ENCODE measurements around the gene EPRS1.
"Not testable (repeated sequence)": the region's sequence is repeated elsewhere in the genome, so short reads cannot be mapped to it uniquely, and the experiment has no call there.

EPRS1 gene

DNA sequence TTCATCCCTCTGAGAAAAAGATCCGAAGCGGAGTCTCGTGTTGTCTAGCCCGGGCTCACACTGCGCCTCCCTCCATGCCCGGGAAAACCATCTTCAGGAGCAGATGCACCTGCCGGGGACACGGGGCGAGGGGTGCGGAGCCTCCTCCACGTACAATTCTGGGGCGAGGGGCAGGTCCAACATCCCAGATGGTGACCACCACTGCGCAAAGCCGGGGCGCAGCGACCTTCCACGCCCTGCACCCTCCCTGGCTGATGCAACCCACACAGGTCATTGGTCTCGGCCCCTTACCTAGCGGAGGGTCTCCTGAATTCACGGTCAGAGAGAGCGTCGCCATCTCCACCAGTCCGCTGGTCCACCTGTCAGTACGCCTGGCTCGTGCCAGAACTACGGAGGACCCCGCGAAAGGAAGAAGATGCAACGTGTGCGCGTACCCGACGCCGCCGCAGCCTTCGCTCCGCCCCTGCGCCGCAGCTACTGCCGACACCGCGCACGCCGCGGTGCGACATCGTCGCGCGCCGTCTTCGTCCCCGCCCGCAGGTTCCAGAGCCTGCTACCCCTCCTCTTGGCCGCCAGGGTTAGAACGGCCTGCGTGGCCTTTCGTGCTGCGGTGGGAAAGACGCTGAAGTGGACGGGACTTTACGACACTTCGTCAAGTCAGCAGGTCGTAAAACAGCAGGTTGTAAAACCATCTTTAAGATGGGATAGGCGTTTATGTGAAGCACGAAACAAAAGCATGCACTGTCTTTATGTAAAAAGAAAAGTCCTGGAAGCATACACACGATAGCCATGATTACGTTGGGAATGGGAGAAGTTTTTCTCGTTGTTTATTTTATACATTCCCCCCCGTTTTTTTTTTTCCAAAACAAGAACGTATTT lies at the start of gene EPRS1:
EPRS1 (minus strand) TSS at position 454 of the 879 bp plus-strand sequence; CDS start at position 337, 117 bp downstream.
- peak; percentile 98 for DNase-seq

DNA sequence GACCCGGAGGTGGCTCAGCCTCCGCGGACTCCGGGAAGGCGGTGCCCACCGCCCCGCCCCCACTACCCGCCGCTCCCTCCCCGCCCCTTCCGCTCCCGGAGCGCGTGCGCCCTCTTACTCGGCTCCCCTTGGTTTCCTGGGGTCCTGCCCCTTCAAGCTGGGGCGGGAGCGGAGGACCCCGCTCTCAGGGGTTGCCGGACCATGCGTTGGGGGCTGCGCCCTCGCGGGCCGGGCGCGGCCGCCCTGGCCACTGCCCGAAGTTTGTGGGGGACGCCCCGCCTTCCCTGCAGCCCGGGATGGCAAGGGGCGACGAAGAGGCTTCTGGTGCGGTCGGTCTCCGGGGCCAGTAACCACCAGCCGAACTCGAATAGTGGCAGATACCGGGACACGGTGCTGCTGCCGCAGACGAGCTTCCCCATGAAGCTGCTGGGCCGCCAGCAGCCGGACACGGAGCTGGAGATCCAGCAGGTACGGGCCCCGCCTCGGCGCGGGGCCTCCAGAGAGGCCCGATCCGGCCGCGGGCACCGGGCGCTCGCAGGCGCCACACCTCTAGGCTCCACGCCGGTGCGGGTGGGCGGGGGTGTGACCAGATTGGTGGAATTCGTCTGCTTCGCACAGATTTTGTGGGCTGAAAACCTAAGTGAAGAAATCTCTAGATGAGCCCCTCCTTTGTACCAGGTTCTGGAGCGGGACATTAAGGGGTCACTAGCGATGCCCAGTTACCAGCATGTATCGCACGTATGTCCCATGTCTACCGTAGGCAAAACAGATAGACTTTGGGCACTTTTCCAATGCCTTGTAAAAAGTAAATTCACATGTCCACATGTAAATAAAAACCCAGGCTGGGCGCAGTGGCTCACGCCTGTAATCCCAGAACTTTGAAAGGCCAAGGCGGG lies 48.0 kb upstream of the EPRS1 start, which contains the start of gene IARS2:
IARS2 (plus strand) TSS at position 117 of the 896 bp plus-strand sequence; CDS start at position 202, 85 bp downstream.
- peak; percentile 91 for DNase-seq

DNA sequence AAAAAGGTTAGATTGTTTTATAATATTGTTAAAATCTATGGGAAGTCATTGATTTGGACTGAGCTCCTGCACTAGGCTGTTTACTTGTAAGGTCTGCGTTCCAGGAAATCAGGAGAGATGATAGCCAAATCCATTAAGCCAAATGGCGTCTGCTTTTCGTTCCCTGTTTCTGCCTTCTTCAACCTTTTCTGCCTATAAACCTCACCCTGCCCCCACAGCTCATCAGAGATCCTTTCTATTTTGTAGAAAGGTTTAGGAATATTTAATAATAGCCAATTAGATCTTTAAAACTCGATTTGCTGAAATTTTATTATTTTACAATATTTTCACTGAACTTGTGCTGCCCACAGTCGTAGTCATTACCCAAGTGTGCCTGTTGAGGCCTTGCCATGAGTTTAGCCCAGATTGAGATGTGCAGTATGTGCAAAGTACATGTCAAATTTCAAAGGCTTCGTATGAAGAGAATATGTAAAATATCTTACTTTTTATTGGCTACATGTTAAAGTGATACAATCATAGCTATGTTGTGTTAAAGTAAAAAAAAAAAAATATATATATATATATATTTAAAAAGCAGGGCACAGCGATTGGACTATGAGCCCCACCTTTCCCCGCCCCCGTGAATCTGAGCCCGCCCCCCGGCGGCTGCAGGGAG lies 47.2 kb upstream of the EPRS1 start:
- DNase-seq = no peak

DNA sequence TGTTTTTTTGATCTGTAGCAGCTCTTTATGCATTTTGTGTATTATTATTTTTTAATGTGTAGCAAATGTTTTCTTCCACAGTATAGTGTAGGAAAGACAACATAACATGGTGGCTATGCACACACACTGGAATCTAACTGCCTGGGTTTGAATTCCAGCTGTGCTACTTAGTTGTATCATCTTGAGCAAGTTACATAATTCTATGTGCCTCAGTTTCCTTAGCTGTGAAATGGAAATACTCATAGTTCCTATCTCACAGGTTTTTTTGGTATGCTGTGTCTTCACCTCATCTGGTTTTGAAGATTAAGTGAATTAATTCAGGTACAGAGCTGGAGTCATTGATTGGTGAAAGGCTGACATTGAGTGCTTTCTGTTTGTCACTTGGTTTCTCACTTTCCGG lies 46.4 kb upstream of the EPRS1 start:
- no peak for DNase-seq

DNA sequence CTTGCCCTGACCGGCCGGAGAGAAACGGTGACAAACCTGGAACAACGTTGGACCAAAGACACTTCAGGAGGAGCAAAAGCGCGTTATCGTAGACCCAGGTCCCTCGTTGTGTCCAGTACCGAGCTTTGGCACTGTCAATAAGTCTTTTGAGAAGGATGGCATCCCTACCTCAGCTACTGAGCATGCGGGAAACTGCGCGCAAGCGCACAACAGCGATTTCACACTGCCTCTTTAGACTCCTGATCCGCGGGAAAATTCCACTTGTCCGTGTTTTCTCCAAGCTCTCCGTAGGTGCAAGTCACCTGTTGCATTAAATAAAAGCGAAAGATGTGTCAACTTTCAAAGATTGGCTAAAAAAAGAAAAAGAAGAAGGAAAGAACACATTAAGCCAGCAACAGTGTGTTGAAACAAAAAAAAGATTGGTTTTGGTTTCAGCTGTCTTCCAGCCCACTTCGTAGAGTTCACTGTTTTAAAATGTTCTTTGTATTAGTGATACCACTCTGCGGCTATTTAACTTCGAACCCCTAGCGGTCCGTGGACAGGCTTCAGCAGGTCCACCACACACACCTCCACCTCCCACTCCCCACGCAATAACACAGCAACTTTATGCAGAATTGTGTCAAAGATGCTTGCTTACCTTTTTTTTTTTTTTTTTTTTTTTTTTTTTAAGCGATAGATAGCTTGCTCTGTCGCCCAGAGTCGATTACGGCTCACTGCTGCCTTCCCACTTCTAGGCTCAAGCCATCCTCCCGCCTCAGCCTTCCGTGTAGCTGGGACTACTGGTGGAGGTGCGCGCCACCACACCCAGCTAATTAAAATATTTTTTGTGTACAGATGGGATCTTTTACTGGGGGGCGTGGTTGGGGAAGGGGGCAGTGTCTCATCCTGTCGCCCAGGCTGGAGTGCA lies 43.6 kb upstream of the EPRS1 start, which contains the start of gene BPNT1:
BPNT1 (minus strand) TSS at position 139 of the 907 bp plus-strand sequence. CDS start 9,942 bp downstream, outside the sequence.
- DNase-seq = peak; percentile 97

DNA sequence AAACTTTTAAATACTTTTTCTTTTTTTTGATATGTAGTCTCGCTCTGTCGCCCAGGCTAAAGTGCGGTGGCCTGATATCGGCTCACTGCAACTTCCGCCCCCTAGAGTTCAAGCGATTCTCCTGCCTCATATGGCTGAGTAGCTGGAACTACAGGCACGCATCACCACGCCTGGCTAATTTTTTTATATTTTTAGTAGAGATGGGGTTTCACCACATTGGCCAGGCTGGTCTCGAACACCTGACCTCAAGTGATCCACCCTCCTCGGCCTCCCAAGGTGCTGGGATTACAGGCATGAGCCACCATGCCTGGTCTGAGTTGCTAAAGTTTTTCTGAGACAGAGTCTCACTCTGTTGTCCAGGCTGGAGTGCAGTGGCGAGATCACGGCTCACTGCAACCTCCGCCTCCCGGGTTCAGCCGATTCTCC lies 40.0 kb upstream of the EPRS1 start:
- not testable (repeated sequence) for DNase-seq

DNA sequence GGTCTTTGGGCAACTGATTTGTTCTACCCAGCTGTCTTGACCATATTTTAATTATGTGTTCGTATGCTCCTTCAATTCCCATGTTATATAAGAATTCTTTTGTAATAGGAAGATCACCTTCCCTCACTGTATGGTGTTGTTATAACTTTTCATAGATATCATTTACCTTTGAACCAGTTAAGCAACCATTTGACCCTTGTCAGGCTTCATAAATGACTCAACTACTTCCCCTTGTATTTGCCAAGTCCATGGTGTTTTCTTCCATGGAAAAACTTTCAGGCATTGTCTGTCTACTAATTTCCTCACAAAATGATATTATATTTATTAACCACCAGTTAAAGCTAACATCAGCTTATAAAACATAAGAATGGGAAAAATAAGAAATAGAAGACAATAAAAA lies 38.2 kb upstream of the EPRS1 start:
- peak; percentile 7 for DNase-seq

DNA sequence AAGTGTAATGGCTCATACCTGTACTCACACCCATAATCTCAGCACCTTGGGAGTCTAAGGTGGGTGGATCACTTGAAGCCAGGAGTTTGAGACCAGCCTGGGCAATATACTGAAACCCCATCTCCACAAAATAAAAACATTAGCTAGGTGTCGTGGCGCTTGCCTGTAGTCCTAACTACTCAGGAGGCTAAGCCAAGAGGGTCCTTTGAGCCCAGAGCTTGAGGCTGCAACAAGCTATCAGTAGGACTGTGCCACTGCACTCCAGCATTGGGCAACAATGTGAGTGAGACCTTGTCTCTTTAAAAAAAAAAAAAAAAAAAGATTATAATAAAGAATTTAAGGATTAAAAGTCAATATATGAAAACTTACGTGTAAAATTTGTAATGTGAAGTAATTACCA lies 31.6 kb upstream of the EPRS1 start:
- no peak for DNase-seq

DNA sequence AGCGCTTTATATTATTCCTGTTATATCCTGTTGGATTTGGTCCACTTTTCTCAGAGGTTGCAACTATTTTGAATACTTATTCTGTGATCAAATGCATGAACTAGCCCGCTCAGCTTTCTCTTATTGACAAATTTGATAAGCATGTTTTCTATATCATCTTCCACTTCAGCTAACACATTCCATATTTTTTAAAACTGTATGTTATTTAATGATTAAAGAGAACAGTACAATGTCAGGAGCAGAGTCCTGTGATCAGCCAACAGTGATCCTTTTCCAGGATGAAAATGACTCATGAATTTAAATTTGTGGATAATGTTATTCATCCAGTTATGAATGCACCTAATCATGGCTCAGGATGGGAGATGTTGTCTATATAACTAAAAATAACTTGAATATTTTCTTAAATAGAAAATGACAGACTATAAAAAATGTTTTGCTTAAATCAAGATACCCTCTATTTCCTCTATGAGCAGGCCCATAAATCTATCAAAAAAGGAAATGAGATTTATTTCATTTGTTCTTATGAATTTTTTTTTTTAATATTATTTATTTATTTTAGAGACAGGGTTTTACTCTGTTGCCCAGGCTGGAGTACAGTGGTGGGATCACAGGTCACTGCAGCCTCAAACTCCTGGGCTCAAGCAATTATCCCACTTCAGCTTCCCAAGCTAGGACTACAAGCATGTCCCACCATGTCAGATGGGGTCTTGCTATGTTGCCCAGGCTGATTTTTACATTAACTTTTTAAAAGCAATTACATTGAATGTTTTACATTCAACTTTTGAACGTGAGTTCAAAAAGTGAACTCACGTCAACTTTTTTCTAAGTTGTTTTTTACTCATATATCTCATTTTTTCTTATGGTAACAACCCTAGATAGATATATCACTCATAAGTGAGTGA lies 30.8 kb upstream of the EPRS1 start:
- no peak for DNase-seq

DNA sequence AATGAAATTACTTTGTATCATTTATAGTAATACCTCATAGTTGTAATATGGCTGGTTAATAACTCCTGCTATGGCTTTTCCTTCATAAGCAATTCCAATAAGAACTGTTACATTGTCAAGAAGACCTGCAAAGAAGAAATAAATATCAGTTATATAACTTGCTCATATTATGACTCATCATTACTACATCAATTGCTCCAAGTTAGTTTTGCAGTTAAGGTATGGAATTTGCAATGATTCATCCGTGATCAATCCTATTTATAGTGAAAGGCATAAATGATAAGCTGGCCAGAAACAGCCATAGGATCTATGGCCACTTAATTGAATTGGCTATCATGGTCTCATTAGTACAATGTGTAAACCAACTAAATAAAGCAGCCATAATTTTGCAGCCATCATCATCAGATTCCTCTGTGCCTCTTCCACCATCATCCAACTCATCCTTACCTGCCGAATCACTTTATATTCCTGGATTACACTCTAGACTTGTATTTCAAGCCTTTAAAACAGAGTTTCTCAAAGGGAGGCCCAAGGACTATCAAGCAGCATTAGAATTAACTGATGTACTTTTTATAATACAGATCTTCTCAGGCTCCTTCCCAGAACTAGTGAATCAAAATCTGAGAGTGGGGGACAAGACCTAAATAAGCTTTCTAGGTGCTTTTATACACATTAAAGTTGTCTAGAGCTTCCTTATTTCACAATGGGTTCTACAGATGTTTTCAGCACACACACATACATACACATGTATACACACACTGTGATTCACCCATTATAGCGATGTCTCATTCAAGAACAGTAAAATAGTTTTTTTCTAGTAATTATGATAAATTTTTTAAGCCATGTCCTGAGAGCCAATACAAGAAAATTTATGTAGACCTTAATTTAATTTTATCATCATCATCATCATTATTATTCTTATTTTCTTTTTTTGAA lies 21.2 kb upstream of the EPRS1 start:
- no peak for DNase-seq

DNA sequence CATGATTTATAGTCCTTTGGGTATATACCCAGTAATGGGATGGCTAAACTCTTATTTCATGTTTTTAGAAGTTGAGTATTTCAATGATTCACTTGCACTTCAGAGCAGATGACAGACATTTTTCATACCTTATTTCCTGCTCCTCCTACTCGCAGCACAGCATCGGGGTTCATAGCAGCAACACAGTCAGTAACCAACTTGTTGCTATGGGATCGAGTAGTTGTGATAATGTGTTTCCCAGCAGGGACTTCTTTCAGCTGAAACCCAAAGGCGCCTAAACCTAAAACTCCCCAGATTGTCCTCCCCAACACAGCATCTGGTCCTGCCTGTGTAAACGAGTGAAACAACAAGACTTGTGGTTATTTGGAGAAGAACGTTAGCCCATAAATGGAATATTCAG lies 16.3 kb upstream of the EPRS1 start:
- DNase-seq = no peak

DNA sequence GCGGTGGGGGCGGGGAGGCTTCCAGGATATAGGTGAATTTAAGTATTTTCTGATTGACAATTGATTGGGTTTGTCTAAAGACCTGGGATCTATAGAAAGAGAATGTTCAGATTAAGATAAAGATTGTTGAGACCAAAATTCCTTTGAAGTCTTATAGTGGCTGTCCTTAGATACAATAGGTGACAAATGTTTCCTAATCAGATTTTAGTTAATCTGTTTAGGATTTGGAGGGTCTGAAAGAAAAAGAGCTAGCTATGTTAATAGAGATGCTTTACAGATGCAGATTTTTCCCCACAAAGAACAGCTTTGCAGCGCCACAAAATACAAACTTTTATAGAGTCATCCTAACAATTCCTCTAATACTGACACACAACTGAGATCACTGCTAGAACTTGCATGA lies 14.6 kb upstream of the EPRS1 start:
- no peak for DNase-seq

DNA sequence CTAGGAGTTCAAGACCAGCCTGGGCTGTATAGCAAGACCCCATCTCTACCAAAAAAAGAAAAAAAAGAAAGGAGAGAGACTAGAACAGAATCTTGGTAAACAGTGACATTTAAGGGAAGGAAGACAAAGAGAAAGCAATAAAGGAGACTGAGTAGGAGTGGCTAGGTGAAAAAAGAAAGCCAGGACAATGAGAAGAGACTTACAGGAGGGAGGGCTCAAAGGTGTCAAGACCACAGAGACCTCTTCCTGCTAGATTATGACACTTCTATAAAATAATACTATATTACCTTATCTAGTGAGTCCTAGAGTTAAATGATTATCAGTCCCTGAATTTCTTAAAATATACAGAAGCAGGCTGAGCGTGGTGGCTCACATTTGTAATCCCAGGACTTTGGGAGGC lies 10.1 kb upstream of the EPRS1 start:
- DNase-seq = no peak

DNA sequence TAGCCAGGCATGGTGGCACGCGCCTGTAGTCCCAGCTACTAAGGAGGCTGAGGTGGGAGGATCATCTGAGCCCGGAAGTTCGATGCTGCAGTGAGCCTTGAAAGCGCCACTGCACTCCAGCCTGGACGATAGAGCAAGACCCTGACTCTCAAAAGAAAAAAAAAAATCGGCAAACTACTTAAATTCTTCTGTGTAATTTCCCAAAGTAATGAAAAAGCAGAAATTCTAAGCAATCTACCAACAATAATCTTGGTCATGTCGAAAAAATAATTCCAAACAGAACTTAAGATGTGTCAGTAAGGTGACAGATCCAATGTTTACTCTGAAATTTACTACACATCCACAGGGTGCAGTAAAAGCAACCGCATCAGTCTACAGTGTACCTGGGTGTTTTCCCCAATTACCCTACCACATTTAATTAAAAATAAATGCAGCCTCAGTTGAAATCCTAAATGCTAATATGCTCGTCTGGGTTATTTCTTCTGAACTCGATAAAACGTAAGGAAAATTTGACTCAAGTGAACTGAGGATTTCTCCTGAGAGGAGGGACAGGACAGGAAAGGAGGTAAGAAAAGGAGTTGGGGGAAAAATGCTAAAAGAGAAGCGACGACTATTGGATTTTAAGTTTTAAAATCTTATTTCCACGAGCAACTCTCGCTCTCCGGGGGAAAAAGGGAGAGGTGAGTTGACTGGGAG lies 801 bp downstream of the EPRS1 start:
- DNase-seq = no peak

DNA sequence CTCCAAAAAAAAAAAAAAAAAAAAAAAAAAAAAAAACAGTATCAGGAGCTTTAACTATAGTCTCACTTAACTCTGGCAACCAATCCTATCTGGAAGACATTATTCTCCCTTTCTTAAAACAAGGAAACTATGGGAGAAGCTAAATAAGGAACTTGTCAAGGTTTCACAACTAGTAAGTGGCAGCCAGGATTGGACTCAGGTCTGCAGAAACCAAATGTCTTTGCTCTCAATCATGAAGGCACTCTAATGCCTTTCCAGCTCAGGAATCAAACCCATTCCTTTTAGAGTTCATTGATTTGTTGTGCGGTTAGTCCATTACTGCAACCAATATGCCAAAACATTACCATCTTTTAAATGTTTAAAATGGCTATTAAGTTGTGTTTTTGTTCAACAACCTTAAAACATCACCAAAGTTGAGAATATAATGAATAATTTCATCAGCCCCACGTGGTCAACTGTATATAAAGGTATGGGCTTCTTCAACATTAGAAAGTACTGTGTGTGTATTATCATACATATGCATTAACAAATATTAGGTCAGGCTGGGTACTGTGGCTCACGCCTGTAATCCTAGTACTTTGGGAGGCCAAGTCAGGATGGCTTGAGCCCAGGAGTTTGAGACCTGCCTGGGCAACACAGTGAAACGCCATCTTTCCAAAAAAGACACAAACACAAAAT lies 1.5 kb downstream of the EPRS1 start:
- peak; percentile 57 for DNase-seq

DNA sequence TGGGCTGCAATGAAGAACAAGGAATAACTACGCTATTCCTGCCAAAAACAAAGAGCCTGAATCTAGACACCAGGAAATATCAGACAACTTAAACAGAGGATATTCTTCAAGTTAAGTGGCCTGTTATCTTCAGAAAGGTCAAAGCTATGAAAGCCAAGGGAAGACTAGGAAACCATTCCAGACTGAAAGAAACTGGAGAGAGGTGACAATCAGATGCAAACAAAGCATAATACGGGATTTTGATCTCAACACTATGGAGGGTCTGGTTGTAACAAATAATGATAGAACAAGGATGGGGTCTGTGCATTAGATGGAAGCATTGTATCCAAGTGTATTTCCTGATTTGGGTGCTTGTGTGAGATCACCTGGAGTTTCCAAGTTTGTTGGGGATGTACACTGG lies 2.7 kb downstream of the EPRS1 start:
- DNase-seq = no peak

DNA sequence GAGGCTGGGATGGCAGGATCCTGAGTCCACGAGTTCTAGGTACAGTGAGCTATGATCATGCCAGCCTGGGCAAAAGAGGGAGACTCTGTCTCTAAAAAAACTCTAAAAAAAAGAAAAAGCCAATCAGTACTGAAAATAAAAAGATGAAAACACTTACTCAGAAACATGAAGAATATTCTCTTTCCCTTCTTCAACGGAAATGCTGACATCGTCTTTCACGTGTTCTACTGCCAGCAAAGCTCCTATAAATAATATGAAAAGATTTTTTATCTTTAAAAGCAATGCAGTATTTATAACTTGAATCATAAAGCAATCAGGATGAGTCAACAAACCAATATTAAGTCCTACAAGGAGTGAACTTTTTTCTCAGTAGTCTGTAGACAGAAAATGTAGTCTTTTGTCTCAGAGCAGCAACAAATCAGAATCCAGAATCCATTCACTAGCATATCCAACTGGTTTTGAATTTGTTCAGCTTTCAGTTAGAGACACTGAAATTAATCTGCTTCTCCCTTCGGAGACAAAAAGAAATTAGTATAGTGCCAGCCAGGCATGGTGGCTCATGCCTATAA lies 6.2 kb downstream of the EPRS1 start:
- no peak for DNase-seq

DNA sequence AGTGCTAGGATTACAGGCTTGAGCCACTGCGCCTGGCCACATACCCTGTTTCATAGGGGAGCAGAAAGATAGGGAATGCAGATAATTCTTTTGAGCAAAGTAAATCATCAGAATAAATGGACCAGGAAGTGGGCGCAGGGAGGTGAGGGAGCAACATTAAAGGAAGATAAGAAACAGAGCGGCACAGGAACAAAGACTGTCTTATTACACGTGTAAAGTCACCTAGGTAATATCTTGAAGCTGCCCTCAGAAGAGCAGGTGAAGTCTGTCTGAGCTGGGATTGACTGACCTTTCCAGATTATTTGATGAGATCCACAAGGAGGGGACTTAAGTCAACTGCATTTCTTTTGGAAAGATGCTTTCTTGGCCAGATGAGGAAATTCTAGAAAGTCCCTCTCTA lies 7.7 kb downstream of the EPRS1 start:
- DNase-seq = no peak

Measured in suppressor macrophage treated with lipopolysaccharide for 4 hours (primary cell).